Epithelial cell of esophagus (primary cell): ENCODE data around the gene CPE.

Experiments
- DNase-seq: peaks from one replicate; pipeline ENCODE4 v3.0.0; 2010; ENCODE audit warnings: low read depth
- H3K4me3 ChIP-seq: 2 replicates; pipeline ENCODE4 v1.5.1; 2011; ENCODE audit warnings: mild to moderate bottlenecking, low read length, control low read depth
- CTCF ChIP-seq: IDR thresholded peaks from 2 replicates; pipeline ENCODE4 v1.5.1; 2011; ENCODE audit warnings: low read depth, mild to moderate bottlenecking, low read length, control low read depth, inconsistent platforms; ENCODE audit not compliant: insufficient read depth; ENCODE audit errors: missing control alignments

The CPE gene

GRCh38 chr4:165378745-165379677 is at the start of gene CPE:
Gene CPE (plus strand): TSS chr4:165379008. CDS start chr4:165379222, 214 bp downstream.
- TF ChIP-seq CTCF: peak; percentile 54
- H3K4me3 ChIP-seq: peak within 1 kb of the TSS; percentile 52
- peak; percentile 79 for DNase-seq

DNA sequence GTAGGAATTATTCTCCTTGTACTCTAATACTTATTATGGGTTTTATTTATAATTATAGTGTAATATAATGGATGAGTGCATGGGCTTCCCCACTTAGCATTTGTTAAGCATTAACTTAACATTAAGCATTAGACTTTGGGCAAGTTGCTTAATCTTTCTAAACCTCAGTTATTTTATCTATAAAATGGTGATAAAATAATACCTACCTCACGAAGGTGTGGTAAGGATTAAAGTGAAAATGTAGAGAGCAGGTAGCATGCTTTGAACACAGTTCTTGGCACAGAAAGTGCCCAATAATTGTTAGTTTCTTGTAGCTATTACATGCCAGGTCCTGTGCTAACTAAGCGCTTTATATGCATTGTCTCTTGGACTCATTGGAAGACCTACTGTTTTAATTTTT is 48.7 kb upstream of the CPE start:
- H3K4me3 ChIP-seq: peak overlapping the region; percentile 95
- no peak for DNase-seq
- TF ChIP-seq CTCF: no peak

GRCh38 chr4:165330666-165331065 is 48.1 kb upstream of the CPE start:
- DNase-seq: no peak
- no peak for TF ChIP-seq CTCF
- H3K4me3 ChIP-seq: peak overlapping the region; percentile 95

- peak; percentile 15 for TF ChIP-seq CTCF
- H3K4me3 ChIP-seq: peak overlapping the region; percentile 95
- DNase-seq: no peak
Observed at GRCh38 chr4:165331359-165331758, 47.4 kb upstream of the CPE start.

DNA sequence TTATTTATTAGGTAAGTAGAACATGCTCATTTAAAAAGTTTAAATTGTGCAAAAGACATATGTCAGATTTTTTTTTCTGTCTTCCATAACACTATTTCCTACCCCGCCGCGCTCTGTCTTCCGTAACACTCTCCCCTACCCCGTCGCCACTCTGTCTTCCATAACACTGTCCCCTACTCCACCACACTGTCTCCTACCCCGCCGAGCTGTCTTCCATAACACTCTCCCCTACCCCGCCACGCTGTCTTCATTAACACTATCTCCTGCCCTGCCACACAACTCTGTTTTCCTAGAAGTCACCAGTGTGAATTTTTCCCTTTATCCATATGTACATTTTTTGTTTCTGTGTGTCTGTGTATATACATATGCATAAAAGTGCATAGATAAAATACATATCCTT is 47.0 kb upstream of the CPE start:
- TF ChIP-seq CTCF: no peak
- DNase-seq: no peak
- H3K4me3 ChIP-seq: peak overlapping the region; percentile 95

DNA sequence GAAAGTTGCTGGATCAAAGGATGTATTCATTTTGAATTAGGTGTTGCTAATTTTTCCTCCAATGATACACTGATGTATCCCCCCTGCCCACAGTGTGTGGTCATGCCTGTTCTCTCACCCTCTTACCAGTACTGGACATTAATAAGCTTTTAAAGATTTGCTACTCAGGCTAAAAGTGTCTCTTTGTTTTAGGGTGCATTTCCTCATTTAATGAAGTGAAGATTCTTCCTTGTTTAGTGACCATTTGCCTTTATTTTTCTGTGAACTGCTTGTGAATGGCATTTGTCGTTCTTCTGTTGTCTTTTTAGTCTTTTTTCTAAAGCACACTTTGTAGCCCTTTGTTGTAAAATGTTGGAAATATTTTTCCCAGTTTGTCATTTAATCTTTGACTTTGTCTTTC is 46.3 kb upstream of the CPE start:
- TF ChIP-seq CTCF: no peak
- peak overlapping the region; percentile 95 for H3K4me3 ChIP-seq
- no peak for DNase-seq
